H7 (cell line): ENCODE data around the gene CORIN. TPM values are rescaled to one million over a fixed set of nuclear protein-coding genes. Genes with fewer than 3 reads are reported as not detected.
A peak's percentile ranks its signal among the peaks of the same experiment; 100 is the strongest.

Source experiments
- DNase-seq: peaks from one replicate; pipeline ENCODE4 v3.0.0; 2012
- H3K27me3 ChIP-seq: 2 replicates; pipeline ENCODE4 v1.6.0; 2011; ENCODE audit warnings: mild to moderate bottlenecking, low read length; ENCODE audit not compliant: control insufficient read depth, insufficient read depth
- H3K36me3 ChIP-seq: replicated peaks from 2 replicates; pipeline ENCODE4 v1.5.1; 2011; ENCODE audit warnings: low read length; ENCODE audit not compliant: control insufficient read depth, insufficient read depth
- H3K4me3 ChIP-seq: 2 replicates; pipeline ENCODE4 v1.5.1; 2011; ENCODE audit warnings: low read depth, mild to moderate bottlenecking, control low read depth, low read length, moderate library complexity; ENCODE audit not compliant: insufficient read depth
- total RNA-seq: library from RNA; depleted of rRNA; stranded (reverse); fragments of >200 nt; shearing (Covaris generic); gene quantifications from 2 replicates; pipeline ENCODE4 v1.2.3, GENCODE V29; 2014

The CORIN gene
- total RNA-seq, 1 experiment from 2014 or later, result 0.07 TPM

GRCh38 chr4:47817275-47817674, 20.6 kb downstream of the CORIN start:
- Histone ChIP-seq H3K4me3 (no peak overlapping the region), H3K27me3 (no peaks in the 10 kb centered on the region), H3K36me3 (no peaks in the 10 kb centered on the region)
- DNase-seq, result no peak

- H3K4me3 ChIP-seq, result no peak overlapping the region
- no peak for DNase-seq
- no peaks in the 10 kb centered on the region for H3K36me3 ChIP-seq
- H3K27me3 ChIP-seq, result no peaks in the 10 kb centered on the region
Measured at GRCh38 chr4:47816748-47817147, 21.1 kb downstream of the CORIN start.

- no peak for DNase-seq
- no peak overlapping the region for H3K4me3 ChIP-seq
- no peaks in the 10 kb centered on the region for H3K27me3 ChIP-seq
- H3K36me3 ChIP-seq, result no peaks in the 10 kb centered on the region
Measured at GRCh38 chr4:47814618-47815295, 23.1 kb downstream of the CORIN start.

GRCh38 chr4:47809654-47810203, 28.1 kb downstream of the CORIN start:
- DNase-seq, result no peak
- H3K27me3 ChIP-seq, result no peaks in the 10 kb centered on the region
- no peak overlapping the region for H3K4me3 ChIP-seq
- H3K36me3 ChIP-seq, result no peaks in the 10 kb centered on the region

GRCh38 chr4:47804598-47804997, 33.3 kb downstream of the CORIN start:
- DNase-seq, result no peak
- Histone ChIP-seq H3K27me3 (no peaks in the 10 kb centered on the region), H3K36me3 (no peaks in the 10 kb centered on the region), H3K4me3 (no peak overlapping the region)

GRCh38 chr4:47801481-47802002, 36.3 kb downstream of the CORIN start:
- no peak for DNase-seq
- Histone ChIP-seq H3K4me3 (no peak overlapping the region), H3K36me3 (no peaks in the 10 kb centered on the region)

GRCh38 chr4:47798165-47798564, 39.7 kb downstream of the CORIN start:
- no peaks in the 10 kb centered on the region for H3K36me3 ChIP-seq
- no peak overlapping the region for H3K4me3 ChIP-seq
- no peak for DNase-seq
- no peaks in the 10 kb centered on the region for H3K27me3 ChIP-seq

More at GRCh38 chr4:47801481-47802002, 36.3 kb downstream of the CORIN start:
- H3K27me3 ChIP-seq, result no peaks in the 10 kb centered on the region

GRCh38 chr4:47791965-47792364, 45.9 kb downstream of the CORIN start:
- DNase-seq, result no peak
- Histone ChIP-seq H3K4me3 (no peak overlapping the region), H3K27me3 (no peaks in the 10 kb centered on the region), H3K36me3 (no peaks in the 10 kb centered on the region)

- no peak for DNase-seq
- Histone ChIP-seq H3K27me3 (no peaks in the 10 kb centered on the region), H3K4me3 (no peak overlapping the region), H3K36me3 (no peaks in the 10 kb centered on the region)
Measured at GRCh38 chr4:47790105-47790504, 47.8 kb downstream of the CORIN start.

GRCh38 chr4:47788126-47788525, 49.7 kb downstream of the CORIN start:
- H3K4me3 ChIP-seq, result no peak overlapping the region
- H3K27me3 ChIP-seq, result no peaks in the 10 kb centered on the region
- DNase-seq, result no peak
- no peaks in the 10 kb centered on the region for H3K36me3 ChIP-seq

- H3K36me3 ChIP-seq, result no peaks in the 10 kb centered on the region
- no peak for DNase-seq
- H3K27me3 ChIP-seq, result no peaks in the 10 kb centered on the region
- H3K4me3 ChIP-seq, result no peak overlapping the region
Measured at GRCh38 chr4:47786958-47787370, 50.9 kb downstream of the CORIN start.

- Histone ChIP-seq H3K4me3 (no peak overlapping the region), H3K27me3 (no peaks in the 10 kb centered on the region), H3K36me3 (no peaks in the 10 kb centered on the region)
- no peak for DNase-seq
Measured at GRCh38 chr4:47785153-47785552, 52.7 kb downstream of the CORIN start.

- no peak overlapping the region for H3K4me3 ChIP-seq
- no peaks in the 10 kb centered on the region for H3K36me3 ChIP-seq
- DNase-seq, result no peak
- no peaks in the 10 kb centered on the region for H3K27me3 ChIP-seq
Measured at GRCh38 chr4:47784222-47784621, 53.6 kb downstream of the CORIN start.

- H3K4me3 ChIP-seq, result no peak overlapping the region
- no peak for DNase-seq
Measured at GRCh38 chr4:47776353-47776752, 61.5 kb downstream of the CORIN start.

GRCh38 chr4:47774079-47774478, 63.8 kb downstream of the CORIN start:
- DNase-seq, result peak; percentile 26
- Histone ChIP-seq H3K36me3 (no peaks in the 10 kb centered on the region), H3K27me3 (no peaks in the 10 kb centered on the region), H3K4me3 (no peak overlapping the region)

More at GRCh38 chr4:47776353-47776752, 61.5 kb downstream of the CORIN start:
- Histone ChIP-seq H3K36me3 (no peaks in the 10 kb centered on the region), H3K27me3 (no peaks in the 10 kb centered on the region)
